Uterus (tissue), 2 donors: ENCODE measurements around the gene WIPF3.

Experiments used
- CTCF ChIP-seq, 4 experiments: fragments of 200-600 bp in 2 of 4; fragments of 450-650 bp in 2 of 4; sonication (generic) in 2 of 4; IDR thresholded peaks; one replicate each; pipeline ENCODE4 v1.5.1; 2016 to 2019; ENCODE audit warnings: antibody characterized with exemption in 4 of 4, mild to moderate bottlenecking in 2 of 4, moderate library complexity in 1 of 4
- POLR2A ChIP-seq, 2 donors: fragments of 450-650 bp; IDR thresholded peaks; one replicate each; pipeline ENCODE4 v1.6.1; 2016; ENCODE audit warnings: antibody characterized with exemption in 2 of 2, mild to moderate bottlenecking in 1 of 2, moderate library complexity in 1 of 2

GRCh38 chr7:29801929-29802328 is 4.4 kb upstream of the WIPF3 start:
- TF ChIP-seq CTCF (IDR thresholded peaks at IDR 0.05) = no peak
- no peak for TF ChIP-seq POLR2A (IDR thresholded peaks at IDR 0.05)
